K562 (cell line): Measurements from ENCODE around the gene TESK2. TPM values are rescaled to one million over a fixed set of nuclear protein-coding genes. Genes with fewer than 3 reads are reported as not detected.

Experiments
- BRCA1 ChIP-seq, 2 experiments: fragments of 450-650 bp in 1 of 2; sonication (generic) in 1 of 2; formaldehyde crosslinking in 1 of 2; IDR thresholded peaks; 2 replicates each; pipeline versions ENCODE4 v1.5.0 to v1.6.1; 2017 to 2020; ENCODE audit warnings: mild to moderate bottlenecking in 1 of 2, missing genetic modification reagents in 1 of 2
- CHD1 ChIP-seq: fragments of 200-600 bp; sonication (generic); IDR thresholded peaks from one replicate; pipeline ENCODE4 v1.6.1; 2012; ENCODE audit warnings: mild to moderate bottlenecking, moderate library complexity, low read length, inconsistent platforms
- ESRRA ChIP-seq: fragments of 450-650 bp; IDR thresholded peaks from 2 replicates; pipeline ENCODE4 v1.6.1; 2014; ENCODE audit warnings: low read depth, mild to moderate bottlenecking, moderate library complexity, borderline replicate concordance
- HDAC2 ChIP-seq: fragments of 450-650 bp; IDR thresholded peaks from 2 replicates; pipeline ENCODE4 v1.6.1; 2016; ENCODE audit warnings: mild to moderate bottlenecking
- HNRNPL ChIP-seq: fragments of 200-400 bp; formaldehyde crosslinking; IDR thresholded peaks from 2 replicates; pipeline ENCODE4 v1.6.1; 2017; ENCODE audit warnings: low read depth, mild to moderate bottlenecking, low read length
- MCM2 ChIP-seq: fragments of 450-650 bp; IDR thresholded peaks from 2 replicates; pipeline ENCODE4 v1.6.1; 2017; ENCODE audit warnings: low read depth, mild to moderate bottlenecking
- POLR2AphosphoS2 ChIP-seq: IDR thresholded peaks from 2 replicates; pipeline ENCODE4 v1.6.1; 2012; ENCODE audit warnings: low read length, improper control_type of control experiment
- SFPQ ChIP-seq: fragments of 200-400 bp; formaldehyde crosslinking; IDR thresholded peaks from 2 replicates; pipeline ENCODE4 v1.6.1; 2017; ENCODE audit warnings: mild to moderate bottlenecking, low read depth, low read length, moderate library complexity
- SP1 ChIP-seq: sonication (generic); formaldehyde crosslinking; IDR thresholded peaks from 2 replicates; pipeline ENCODE4 v1.8.1; 2022; ENCODE audit warnings: mild to moderate bottlenecking, missing genetic modification reagents
- USF1 ChIP-seq: sonication (generic); formaldehyde crosslinking; IDR thresholded peaks from 2 replicates; pipeline ENCODE4 v1.9.0; 2022; ENCODE audit warnings: mild to moderate bottlenecking, missing genetic modification reagents
- ZC3H4 ChIP-seq: sonication (generic); formaldehyde crosslinking; IDR thresholded peaks from 2 replicates; pipeline ENCODE4 v1.9.0; 2021; ENCODE audit warnings: missing genetic modification reagents, borderline replicate concordance
- ZNF133 ChIP-seq: fragments of 250-450 bp; sonication (Bioruptor Pico); IDR thresholded peaks from 2 replicates; pipeline ENCODE4 v1.4.0; 2020; ENCODE audit warnings: mild to moderate bottlenecking
- ZNF217 ChIP-seq: sonication (generic); formaldehyde crosslinking; IDR thresholded peaks from 2 replicates; pipeline ENCODE4 v1.8.0; 2022; ENCODE audit warnings: mild to moderate bottlenecking, missing genetic modification reagents
- ZNF318 ChIP-seq, 2 experiments: fragments of 450-650 bp; IDR thresholded peaks; 2 replicates each; pipeline ENCODE4 v1.6.1; 2016; ENCODE audit warnings: mild to moderate bottlenecking in 2 of 2, borderline replicate concordance in 1 of 2, low read depth in 1 of 2, moderate library complexity in 1 of 2
- ZNF699 ChIP-seq: fragments of 250-450 bp; sonication (Bioruptor Pico); IDR thresholded peaks from 2 replicates; pipeline ENCODE4 v1.8.0; 2021; ENCODE audit warnings: mild to moderate bottlenecking, moderate library complexity; ENCODE audit not compliant: insufficient replicate concordance
- polyA plus RNA-seq, 8 experiments: library from polyadenylated mRNA; depleted of rRNA in 4 of 8; stranded (reverse) in 5 of 8; unstranded in 3 of 8; fragments of >200 nt; fragmentation: Nextera tagmentation in 2 of 8; fragmentation: Illumina TruSeq in 1 of 8; extraction: Ambion mirVana in 2 of 8; extraction: Trizol in 1 of 8; gene quantifications; 2 replicates each; pipeline versions ENCODE4 v1.2.1 to v1.2.3, GENCODE V29; 2011 to 2014; ENCODE audit warnings: inconsistent platforms in 1 of 8, missing spikeins in 1 of 8
- total RNA-seq, 7 experiments: library from RNA; depleted of rRNA in 6 of 7; stranded (reverse); fragments of >200 nt in 6 of 7; fragmentation: Illumina TruSeq in 2 of 7; extraction: Trizol in 2 of 7; gene quantifications; 2 replicates each; pipeline versions ENCODE4 v1.2.1 to v1.2.3, GENCODE V29; 2011 to 2021; ENCODE audit warnings: low replicate concordance in 1 of 7

Gene TESK2
- total and polyA plus RNA-seq, 9 of the 15 experiments (the other 6 are each of a cell fraction or from before 2014, with no cell fraction given) = 1.6 to 5.3 (median 3.7) TPM

- TF ChIP-seq ZNF133 (CRISPR knock-in tag) = no peak
- TF ChIP-seq ZC3H4 = no peak
- peak; percentile 64; the same call in 1 of the 2 replicates for TF ChIP-seq POLR2AphosphoS2
- TF ChIP-seq ZNF318 (IDR thresholded peaks at IDR 0.05; ENCODE audit: borderline replicate concordance in 1 of 2, low read depth in 1 of 2) = peak in 1 of 2 experiments; percentile 59; a peak in 2 of 4 replicates
- TF ChIP-seq SP1 (CRISPR knock-in tag) = peak; percentile 96
- no peak for TF ChIP-seq BRCA1 (IDR thresholded peaks at IDR 0.05)
- no peak for TF ChIP-seq BRCA1 (CRISPR knock-in tag; IDR thresholded peaks at IDR 0.05)
- TF ChIP-seq MCM2 = no peak
- no peak for TF ChIP-seq CHD1
- no peak for TF ChIP-seq SFPQ
- TF ChIP-seq HNRNPL = peak; percentile 48; the same call in 1 of the 2 replicates
- no peak for TF ChIP-seq ZNF699
- no peak for TF ChIP-seq ZNF217 (CRISPR knock-in tag)
- peak; percentile 76; the same call in 1 of the 2 replicates for TF ChIP-seq HDAC2
- TF ChIP-seq ESRRA = peak; percentile 76; the same call in 1 of the 2 replicates
- TF ChIP-seq USF1 = peak; percentile 38; the same call in 1 of the 2 replicates
Observed at GRCh38 chr1:45339789-45340558, 151.0 kb downstream of the TESK2 start, which contains the start of the genes MUTYH and TOE1 (continued).
